Fibroblast of lung (primary cell): Measurements from ENCODE around the gene CCDC197. TPM values are rescaled to one million over a fixed set of nuclear protein-coding genes. Genes with fewer than 3 reads are reported as not detected.

ENCODE experiments used
- DNase-seq, 2 donors: peaks; one replicate each; pipeline versions ENCODE4 v3.0.0 to v3.0.0-alpha.2; 2010; ENCODE audit warnings: low read depth in 2 of 2
- H2AFZ ChIP-seq: 2 replicates; pipeline ENCODE4 v1.5.1; 2012; ENCODE audit warnings: low read length, control low read depth, inconsistent platforms
- H3K27ac ChIP-seq: 2 replicates; pipeline ENCODE4 v1.5.1; 2011; ENCODE audit warnings: low read length, control low read depth; ENCODE audit not compliant: insufficient read depth
- H3K27me3 ChIP-seq: 2 replicates; pipeline ENCODE4 v1.5.1; 2011; ENCODE audit warnings: mild to moderate bottlenecking, low read length; ENCODE audit not compliant: control insufficient read depth, insufficient read depth
- H3K36me3 ChIP-seq: 2 replicates; pipeline ENCODE4 v1.5.1; 2011; ENCODE audit warnings: low read length; ENCODE audit not compliant: control insufficient read depth, insufficient read depth
- H3K4me1 ChIP-seq: 2 replicates; pipeline ENCODE4 v1.5.1; 2011; ENCODE audit warnings: low read length; ENCODE audit not compliant: control insufficient read depth, insufficient read depth; ENCODE audit errors: extremely low read depth
- H3K4me2 ChIP-seq: 2 replicates; pipeline ENCODE4 v1.5.1; 2011; ENCODE audit warnings: low read length, control low read depth; ENCODE audit not compliant: insufficient read depth; ENCODE audit errors: extremely low read depth
- H3K4me3 ChIP-seq, 4 experiments: fragments of 200-600 bp in 1 of 4; sonication (generic) in 1 of 4; replicated peaks in 1 of 4; 2 replicates each; pipeline ENCODE4 v1.5.1; 2011 to 2016; ENCODE audit warnings: low read length in 4 of 4, low read depth in 3 of 4, mild to moderate bottlenecking in 3 of 4, control low read depth in 2 of 4, inconsistent platforms in 1 of 4, mixed read lengths in 1 of 4; ENCODE audit not compliant: insufficient read depth in 1 of 4; ENCODE audit errors: control extremely low read depth in 1 of 4
- H3K79me2 ChIP-seq: 2 replicates; pipeline ENCODE4 v1.5.1; 2012; ENCODE audit warnings: mild to moderate bottlenecking, low read length, inconsistent platforms; ENCODE audit not compliant: control insufficient read depth, insufficient read depth
- H3K9ac ChIP-seq: 2 replicates; pipeline ENCODE4 v1.5.1; 2011; ENCODE audit warnings: mild to moderate bottlenecking, low read length, control low read depth; ENCODE audit not compliant: insufficient read depth
- H3K9me3 ChIP-seq: 2 replicates; pipeline ENCODE4 v1.5.1; 2012; ENCODE audit warnings: low read depth, low read length; ENCODE audit not compliant: control insufficient read depth, insufficient read depth
- H4K20me1 ChIP-seq: 2 replicates; pipeline ENCODE4 v1.5.1; 2011; ENCODE audit warnings: low read length; ENCODE audit not compliant: control insufficient read depth, insufficient read depth; ENCODE audit errors: extremely low read depth
- CTCF ChIP-seq, 2 donors: IDR thresholded peaks in 1 of 2; conservative IDR thresholded peaks in 1 of 2; 1 replicate in 1 of 2; 2 replicates in 1 of 2; pipeline ENCODE4 v1.5.1; 2011 to 2012; ENCODE audit warnings: low read length in 2 of 2, control low read depth in 1 of 2, inconsistent platforms in 1 of 2, low read depth in 1 of 2, mild to moderate bottlenecking in 1 of 2
- EZH2 ChIP-seq: IDR thresholded peaks from 2 replicates; pipeline ENCODE4 v1.5.1; 2012; ENCODE audit warnings: low read length, control low read depth, mild to moderate bottlenecking; ENCODE audit errors: missing control alignments
- polyA plus RNA-seq, 2 donors: library from polyadenylated mRNA; depleted of rRNA in 1 of 2; stranded (reverse) in 1 of 2; unstranded in 1 of 2; fragments of >200 nt; gene quantifications; 2 replicates each; pipeline ENCODE4 v1.2.1, GENCODE V29; 2011 to 2012; ENCODE audit warnings: missing spikeins in 1 of 2
- total RNA-seq: library from RNA; depleted of rRNA; stranded (reverse); fragments of >200 nt; gene quantifications from 2 replicates; pipeline ENCODE4 v1.2.1, GENCODE V29; 2014

CCDC197 gene
- total and polyA plus RNA-seq, 2 donors (not counting 1 experiment from before 2014, with no cell fraction given) = not detected

DNA sequence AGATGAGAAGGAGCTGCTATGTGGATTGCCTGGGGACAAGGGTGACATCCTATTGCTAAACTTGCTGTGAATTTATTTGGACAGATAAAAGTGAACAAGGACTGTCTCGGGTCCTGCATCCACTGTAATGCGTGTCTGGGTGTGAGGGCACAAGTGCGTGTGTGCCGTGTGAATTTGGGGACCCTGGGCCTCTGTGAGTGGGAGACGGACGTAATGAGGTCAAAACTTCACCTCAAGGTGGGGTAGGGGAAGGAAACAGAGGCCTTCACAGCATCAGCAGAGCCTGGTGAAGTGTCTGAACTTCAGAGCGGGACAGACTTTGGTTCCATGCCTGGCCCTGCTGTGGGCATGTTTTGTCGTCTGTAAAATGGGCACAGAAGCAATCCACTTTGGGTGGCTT lies 35.5 kb upstream of the CCDC197 start:
- no peaks in the 10 kb centered on the region for H3K36me3 ChIP-seq
- no peak for DNase-seq
- TF ChIP-seq EZH2 (no peak), CTCF (conservative IDR thresholded peaks at IDR 0.05 in 1 of 2, IDR thresholded peaks at IDR 0.05 in 1 of 2; ENCODE audit: low read depth in 1 of 2, low read length in 2 of 2) (no peak)

GRCh38 chr14:93962701-93963601 lies 34.1 kb upstream of the CCDC197 start:
- no peak overlapping the region for H3K4me2 ChIP-seq
- peak in 1 of 2 donors; percentile 31 for DNase-seq
- peaks cover 8% of the 10 kb centered on the region for H3K4me1 ChIP-seq
- H3K9ac ChIP-seq = no peak overlapping the region
- no peak overlapping the region for H3K4me3 ChIP-seq
- H3K79me2 ChIP-seq = no peaks in the 10 kb centered on the region
- H3K9me3 ChIP-seq = no peaks in the 10 kb centered on the region
- H3K27me3 ChIP-seq = no peaks in the 10 kb centered on the region
- TF ChIP-seq EZH2 (no peak), CTCF (conservative IDR thresholded peaks at IDR 0.05 in 1 of 2, IDR thresholded peaks at IDR 0.05 in 1 of 2; ENCODE audit: low read depth in 1 of 2, low read length in 2 of 2) (no peak)
- no peaks in the 10 kb centered on the region for H4K20me1 ChIP-seq
- no peak overlapping the region for H3K27ac ChIP-seq
- H2AFZ ChIP-seq = no peak overlapping the region
- no peaks in the 10 kb centered on the region for H3K36me3 ChIP-seq

More for the DNA sequence above, 35.5 kb upstream of the CCDC197 start:
- Histone ChIP-seq H3K4me3 (no peak overlapping the region), H3K4me2 (no peak overlapping the region), H2AFZ (no peak overlapping the region), H3K9me3 (no peaks in the 10 kb centered on the region), H3K4me1 (peaks cover 8% of the 10 kb centered on the region), H3K79me2 (no peaks in the 10 kb centered on the region), H3K9ac (no peak overlapping the region), H3K27me3 (no peaks in the 10 kb centered on the region), H3K27ac (no peak overlapping the region), H4K20me1 (no peaks in the 10 kb centered on the region)

- Histone ChIP-seq H3K27me3 (no peaks in the 10 kb centered on the region), H3K4me3 (no peak overlapping the region), H2AFZ (no peak overlapping the region), H3K9ac (no peak overlapping the region), H3K4me2 (no peak overlapping the region), H3K27ac (no peak overlapping the region), H3K36me3 (no peaks in the 10 kb centered on the region), H4K20me1 (no peaks in the 10 kb centered on the region), H3K79me2 (no peaks in the 10 kb centered on the region), H3K4me1 (peaks cover 8% of the 10 kb centered on the region), H3K9me3 (no peaks in the 10 kb centered on the region)
- TF ChIP-seq CTCF (conservative IDR thresholded peaks at IDR 0.05 in 1 of 2, IDR thresholded peaks at IDR 0.05 in 1 of 2; ENCODE audit: low read depth in 1 of 2, low read length in 2 of 2) = no peak
- DNase-seq = no peak
These were observed 33.4 kb upstream of the CCDC197 start for GRCh38 chr14:93963692-93964091.
